GM12892 (cell line): ENCODE measurements around the gene CELF2.

Source experiments
- POLR2A ChIP-seq: IDR thresholded peaks from 2 replicates; pipeline ENCODE4 v1.6.1; 2011; ENCODE audit warnings: low read depth, low read length, control low read depth
- POLR2AphosphoS5 ChIP-seq: IDR thresholded peaks from 2 replicates; pipeline ENCODE4 v1.6.1; 2011; ENCODE audit warnings: low read depth, low read length, control low read depth
- TAF1 ChIP-seq: IDR thresholded peaks from 2 replicates; pipeline ENCODE4 v1.6.1; 2011; ENCODE audit warnings: low read depth, mild to moderate bottlenecking, control low read depth, low read length, borderline replicate concordance

DNA sequence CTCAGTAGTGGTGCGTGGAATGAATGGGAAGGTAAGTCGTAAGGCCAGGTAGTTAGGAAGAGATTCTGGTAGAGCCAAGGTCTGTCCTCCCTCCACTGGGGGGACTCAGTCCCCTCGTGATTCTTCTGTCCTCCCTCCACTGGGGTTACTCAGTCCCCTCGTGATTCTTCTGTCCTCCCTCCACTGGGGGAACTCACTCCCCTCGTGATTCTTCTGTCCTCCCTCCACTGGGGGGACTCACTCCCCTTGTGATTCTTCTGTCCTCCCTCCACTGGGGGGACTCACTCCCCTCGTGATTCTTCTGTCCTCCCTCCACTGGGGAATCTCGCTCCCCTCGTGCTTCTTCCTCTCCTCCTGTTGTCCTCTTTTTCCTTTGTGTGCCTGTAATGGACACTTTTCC, 125.1 kb downstream of the CELF2 start:
- TF ChIP-seq POLR2A (no peak), POLR2AphosphoS5 (no peak), TAF1 (no peak)
